T-helper 2 cell treated with Interferon-gamma antibody and Interleukin-4, amounts not matched to agents 100 ng/mL and 5 ng/mL, for 36 hours (primary cell): ENCODE results near the gene SHLD1. TPM values are rescaled to one million over a fixed set of nuclear protein-coding genes. Genes with fewer than 3 reads are reported as not detected.

ENCODE experiments used
- intact Hi-C: fragments of 100-400 bp; cut with micrococcal nuclease; formaldehyde crosslinking; loops from one replicate; pipeline ENCODE4 v1.15.1; 2023
- total RNA-seq: library from RNA; stranded (reverse); gene quantifications from 2 replicates; pipeline ENCODE4 v1.2.3, GENCODE V29; 2022

SHLD1 gene
- total RNA-seq, 1 donor from 2014 or later = 15.0 TPM

- intact Hi-C loops = no loop called here
Measured at GRCh38 chr20:5844063-5844681, 94.0 kb downstream of the SHLD1 start.

DNA sequence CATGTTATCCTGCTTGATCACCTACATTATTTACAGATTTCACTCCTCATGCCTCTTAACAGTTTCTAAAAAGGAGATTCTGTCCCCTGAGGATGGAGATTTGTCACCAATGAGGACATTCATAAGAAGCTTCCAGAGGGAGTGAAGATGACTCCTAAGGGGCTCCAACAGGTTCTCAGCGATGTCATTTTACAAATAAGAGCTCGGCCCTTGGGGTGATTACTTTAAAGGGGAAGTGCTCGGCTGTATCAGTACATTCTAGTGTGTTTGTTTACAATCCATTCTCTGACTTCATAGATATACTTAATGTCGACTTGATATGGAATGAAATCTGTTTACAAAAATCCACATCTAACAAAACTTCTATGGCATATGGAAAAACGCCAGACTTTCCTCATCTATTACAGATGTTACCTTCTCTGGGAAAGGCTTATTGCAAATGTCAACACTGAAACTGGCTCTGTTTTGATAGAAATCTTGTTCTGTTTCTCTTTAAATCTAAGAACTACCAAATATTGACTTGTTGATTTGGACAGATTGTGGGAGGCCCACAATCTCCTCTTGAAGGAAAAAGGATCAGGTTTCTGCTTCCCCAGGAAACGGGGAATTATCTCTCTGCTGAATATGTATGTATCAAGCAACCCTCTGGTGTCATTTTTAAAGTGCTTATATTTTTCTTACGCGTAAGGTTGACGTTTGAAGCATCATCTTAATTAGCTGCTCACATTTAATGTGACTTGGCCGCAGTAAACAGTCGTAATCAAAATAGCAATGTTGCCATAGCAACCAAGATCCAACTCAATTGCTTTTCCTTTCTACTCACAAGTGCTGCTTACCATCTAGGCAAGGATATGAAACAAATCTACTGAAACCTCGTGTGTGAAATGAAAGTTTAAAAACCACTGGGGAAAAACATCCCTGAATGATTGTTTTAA is 95.7 kb downstream of the SHLD1 start:
- intact Hi-C loops = no loop called here

DNA sequence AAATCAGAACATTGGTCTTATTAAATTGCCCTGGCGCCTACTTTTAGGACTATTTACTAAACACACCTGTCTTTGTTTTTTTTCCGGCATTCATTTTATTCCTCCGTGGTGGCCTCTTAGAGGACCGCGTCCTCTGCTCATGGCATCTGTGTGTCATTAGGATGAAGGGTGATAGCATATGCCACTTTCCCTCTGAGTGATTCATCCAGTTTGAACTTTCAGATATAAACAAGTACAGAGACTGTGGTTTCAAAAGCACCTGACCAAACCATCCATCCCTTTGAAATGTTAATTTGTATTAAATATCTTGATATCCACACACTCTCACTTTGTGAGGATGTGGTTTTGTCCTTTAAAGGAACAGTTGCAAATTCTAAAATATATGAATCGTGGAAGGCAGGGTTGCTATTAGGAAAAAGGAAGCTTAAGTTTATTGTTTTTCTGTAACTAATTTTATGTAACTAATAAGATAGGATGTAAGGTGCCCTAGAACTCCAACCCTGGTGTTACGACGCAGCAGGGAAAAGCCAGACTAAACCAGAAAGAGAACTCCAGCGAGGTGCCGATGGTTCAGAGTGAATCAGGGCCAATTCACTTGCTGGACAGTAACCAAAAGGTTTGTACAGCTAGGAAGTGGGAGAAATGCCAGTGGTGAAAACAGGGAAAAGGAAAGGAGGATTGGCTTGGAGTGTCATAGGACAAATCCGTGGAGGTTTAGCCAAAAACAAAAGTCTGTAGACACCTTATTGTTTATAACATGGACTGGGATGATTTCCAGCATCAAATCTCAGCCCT is 98.7 kb downstream of the SHLD1 start:
- intact Hi-C loops = no loop called here

DNA sequence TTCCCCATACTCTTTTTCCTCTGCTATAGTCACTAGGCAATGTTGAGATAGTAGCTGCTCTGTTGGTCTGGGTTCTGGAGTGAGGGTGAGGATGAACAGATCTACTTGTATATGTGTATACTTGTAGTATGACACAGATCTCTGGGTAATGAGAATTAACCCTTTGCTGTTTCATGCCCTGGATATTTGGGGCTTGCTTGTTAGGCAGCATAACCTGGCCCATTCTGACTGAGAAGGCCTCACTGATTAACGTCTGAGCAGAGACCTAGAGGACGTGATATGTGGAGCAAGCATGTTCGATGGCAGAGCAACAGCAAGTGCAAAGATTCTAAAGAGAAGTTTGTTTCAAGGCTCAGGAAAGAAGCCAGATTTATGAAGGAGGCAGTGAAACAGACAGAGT is 105.7 kb downstream of the SHLD1 start:
- intact Hi-C loops = no loop called here

GRCh38 chr20:5859608-5860007 is 109.4 kb downstream of the SHLD1 start:
- intact Hi-C loops = no loop called here

DNA sequence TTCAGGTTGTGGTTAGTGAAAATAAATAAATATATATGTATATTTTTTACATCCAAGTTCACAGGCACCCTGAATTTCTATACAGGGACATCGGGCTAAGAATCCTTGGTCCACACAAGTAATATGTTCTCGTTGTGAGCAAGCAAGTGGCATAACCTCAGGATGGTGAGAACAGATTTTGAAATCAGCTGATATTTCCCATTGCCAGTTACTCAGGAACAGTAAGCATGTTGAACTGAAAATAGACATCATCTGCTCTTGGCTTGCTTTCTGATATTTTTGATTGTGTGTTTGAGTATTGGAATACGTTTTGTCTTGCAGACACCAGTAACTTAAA is 112.5 kb downstream of the SHLD1 start:
- intact Hi-C loops = no loop called here

GRCh38 chr20:5863040-5863833 is 113.0 kb downstream of the SHLD1 start:
- intact Hi-C loops = no loop called here

DNA sequence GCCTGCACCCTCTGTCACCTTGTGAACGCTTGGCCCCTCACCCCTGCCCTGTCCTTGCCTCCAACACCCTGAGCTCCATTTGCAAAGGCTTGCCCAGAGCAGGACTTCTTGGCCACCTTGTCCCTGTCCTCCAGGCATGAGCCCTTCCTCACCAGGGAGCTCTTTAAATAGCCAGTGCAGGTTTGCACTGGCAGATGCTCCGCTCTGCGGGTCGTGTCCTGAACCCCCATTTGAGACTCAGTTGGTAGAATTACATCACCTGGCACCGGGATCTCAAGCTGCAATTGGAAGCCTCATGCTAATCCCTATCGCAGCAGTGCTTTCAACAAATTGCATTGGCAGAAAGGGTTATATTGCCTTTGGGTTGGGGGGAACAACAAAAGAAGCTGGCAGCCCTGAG is 114.2 kb downstream of the SHLD1 start:
- intact Hi-C loops = no loop called here

DNA sequence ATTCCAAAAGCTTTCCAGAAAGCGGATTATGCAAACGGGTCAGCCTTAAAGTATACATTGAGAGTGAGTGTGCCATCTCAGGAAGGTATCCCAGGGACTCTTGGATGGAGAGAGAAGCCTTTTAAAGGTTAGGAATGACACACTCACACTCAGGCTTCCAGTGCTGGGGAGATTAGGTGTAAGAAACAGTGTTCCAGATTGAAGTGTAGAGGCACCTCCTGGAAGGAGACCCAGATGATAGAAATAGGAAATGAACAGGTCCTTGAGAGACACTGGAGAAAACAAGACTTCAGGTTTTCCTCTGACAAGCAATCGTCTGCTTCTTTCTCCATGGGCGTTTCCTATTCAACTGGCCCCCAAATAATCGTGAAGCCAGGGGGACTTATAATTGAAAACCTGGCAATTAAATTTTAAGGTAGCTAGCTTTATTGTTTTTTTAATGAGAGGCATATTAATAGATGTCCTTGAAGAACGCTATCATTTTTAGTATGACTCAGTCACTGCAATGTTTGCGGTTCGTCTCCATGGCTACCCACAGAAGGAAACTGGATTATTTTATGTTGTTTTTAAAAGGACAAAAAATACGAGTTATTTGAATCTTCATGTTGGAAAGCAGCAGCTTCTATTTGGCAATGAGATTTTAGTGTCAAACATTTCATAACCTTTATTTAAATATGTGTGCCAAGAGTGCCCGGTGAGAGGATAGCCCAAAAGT is 114.8 kb downstream of the SHLD1 start:
- intact Hi-C loops = no loop called here

DNA sequence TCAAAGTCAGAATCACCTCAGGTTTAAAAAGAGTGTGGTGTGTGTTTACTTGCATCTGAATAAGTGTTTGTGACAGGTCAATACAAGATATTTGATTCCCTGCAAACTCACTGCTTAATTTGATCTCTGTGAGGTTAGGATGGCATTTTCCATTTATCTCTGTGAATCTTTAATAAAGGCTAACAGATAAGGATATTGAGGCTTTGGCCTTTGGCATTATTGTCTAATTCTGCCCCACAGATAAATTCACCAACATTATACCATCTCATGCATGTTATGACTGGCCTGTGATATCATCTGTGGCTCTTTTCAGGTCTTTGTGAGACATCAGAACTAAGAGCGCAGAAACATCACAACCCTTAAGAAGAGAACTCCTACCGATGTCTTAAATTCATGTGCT is 115.4 kb downstream of the SHLD1 start:
- intact Hi-C loops = no loop called here

- intact Hi-C loops = no loop called here
Measured at GRCh38 chr20:5870568-5870981, 120.4 kb downstream of the SHLD1 start.

- intact Hi-C loops = no loop called here
Measured at GRCh38 chr20:5871459-5872410, 121.5 kb downstream of the SHLD1 start.

DNA sequence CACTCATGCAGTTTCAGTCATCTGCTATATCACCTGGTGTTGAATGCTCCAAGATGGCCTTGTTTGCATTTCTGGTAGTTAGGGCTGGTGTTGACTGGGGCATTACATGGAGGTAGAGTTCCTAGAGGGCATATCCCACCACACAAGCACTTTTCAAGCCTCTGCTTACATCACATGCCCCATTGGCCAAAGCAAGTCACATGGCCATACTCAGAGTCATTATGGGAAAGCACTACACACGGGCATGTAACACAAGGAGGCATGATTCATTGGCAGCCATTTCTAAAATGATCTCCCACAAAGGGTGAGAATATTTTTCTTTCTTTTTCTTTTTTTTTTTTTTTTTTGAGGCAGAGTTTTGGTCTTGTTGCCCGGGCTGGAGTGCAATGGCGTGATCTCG is 126.9 kb downstream of the SHLD1 start:
- intact Hi-C loops = no loop called here

- intact Hi-C loops = no loop called here
Measured at GRCh38 chr20:5880326-5880725, 130.1 kb downstream of the SHLD1 start.

DNA sequence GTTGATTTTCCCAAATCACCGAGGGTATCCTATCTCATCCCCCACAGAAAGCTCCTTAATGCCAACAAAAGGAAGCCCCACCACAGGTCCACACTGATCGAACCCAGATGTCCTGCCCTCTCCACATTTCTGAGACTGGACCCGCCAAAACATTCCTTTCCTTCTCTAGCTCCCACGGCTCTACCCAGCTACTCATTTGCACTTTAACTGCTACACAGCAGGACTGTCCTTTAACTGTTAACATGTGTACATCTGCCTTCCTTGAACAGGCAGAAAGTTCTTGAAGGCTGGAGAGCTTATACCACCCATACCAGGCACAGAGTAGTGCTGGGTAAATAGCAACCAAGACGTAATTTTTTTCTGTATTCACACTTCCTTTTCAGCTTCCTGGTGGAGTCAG is 131.5 kb downstream of the SHLD1 start:
- intact Hi-C loops = no loop called here

- intact Hi-C loops = no loop called here
Measured at GRCh38 chr20:5882166-5882565, 132.0 kb downstream of the SHLD1 start.

GRCh38 chr20:5884465-5885335 is 134.5 kb downstream of the SHLD1 start:
- intact Hi-C loops = no loop called here

DNA sequence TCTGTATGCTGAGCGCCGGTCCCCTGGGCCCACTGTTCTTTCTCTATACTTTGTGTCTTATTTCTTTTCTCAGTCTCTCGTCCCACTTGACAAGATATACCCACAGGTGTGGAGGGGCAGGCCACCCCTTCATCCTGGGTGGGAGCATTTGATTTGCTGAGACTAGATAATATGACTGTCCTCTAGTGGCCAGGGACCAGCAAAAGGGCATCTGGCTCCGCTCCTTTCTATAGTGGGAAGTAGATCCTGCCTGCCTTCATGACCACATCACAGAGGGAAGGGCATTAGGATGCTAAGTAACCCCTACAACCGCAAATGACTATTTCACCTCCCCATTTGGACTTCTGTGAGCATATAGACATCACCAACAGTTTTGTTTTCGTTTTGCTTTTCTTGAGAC is 135.7 kb downstream of the SHLD1 start:
- intact Hi-C loops = no loop called here

- intact Hi-C loops = no loop called here
Measured at GRCh38 chr20:5886788-5887187, 136.6 kb downstream of the SHLD1 start.
